HFF-Myc (cell line): ENCODE results near the gene TMEM236.

Source experiments
- DNase-seq: peaks from one replicate; pipeline ENCODE4 v3.0.0-alpha.2; 2011; ENCODE audit warnings: low read depth; ENCODE audit errors: extremely low read depth
- H3K4me3 ChIP-seq: replicated peaks from 2 replicates; pipeline ENCODE4 v1.5.1; 2011; ENCODE audit warnings: low read depth, mild to moderate bottlenecking, control low read depth, low read length
- CTCF ChIP-seq: IDR thresholded peaks from 2 replicates; pipeline ENCODE4 v1.5.1; 2012; ENCODE audit warnings: mild to moderate bottlenecking, low read depth, low read length, control low read depth; ENCODE audit errors: missing control alignments

The TMEM236 gene

DNA sequence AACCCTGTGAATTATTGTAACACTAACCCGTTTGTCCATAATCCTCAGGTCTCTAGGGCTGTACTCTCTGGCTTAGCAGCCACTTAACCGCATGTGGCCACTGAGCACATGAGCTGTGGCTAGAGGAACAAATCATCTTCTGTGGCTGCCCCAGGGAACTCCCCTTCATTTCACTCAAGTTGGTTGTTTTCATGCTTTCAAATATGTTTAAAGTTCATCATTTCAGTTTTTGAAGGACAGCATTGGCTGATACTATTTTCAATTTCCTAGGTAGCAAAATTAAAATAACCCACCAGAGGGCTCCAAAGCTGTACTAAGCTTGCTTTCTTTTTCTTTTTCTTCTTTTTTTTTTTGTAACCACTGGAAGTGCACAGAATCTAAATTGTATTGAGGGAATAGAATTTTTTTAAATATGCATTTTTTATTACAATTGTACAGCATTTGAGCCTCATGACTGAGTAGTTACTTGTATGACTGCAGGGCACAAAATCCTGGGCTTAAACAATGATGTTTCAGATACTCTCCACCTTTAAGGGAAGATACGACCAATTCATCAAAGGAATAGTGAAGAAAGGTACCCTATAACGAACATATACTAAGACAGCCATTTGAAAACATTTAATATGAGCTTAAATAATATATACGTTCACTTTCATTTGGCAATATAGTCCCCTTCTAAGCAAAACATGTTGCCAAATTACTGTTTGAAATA lies 95.7 kb downstream of the TMEM236 start:
- no peak overlapping the region for H3K4me3 ChIP-seq
- no peak for DNase-seq
- TF ChIP-seq CTCF, result peak; percentile 23

DNA sequence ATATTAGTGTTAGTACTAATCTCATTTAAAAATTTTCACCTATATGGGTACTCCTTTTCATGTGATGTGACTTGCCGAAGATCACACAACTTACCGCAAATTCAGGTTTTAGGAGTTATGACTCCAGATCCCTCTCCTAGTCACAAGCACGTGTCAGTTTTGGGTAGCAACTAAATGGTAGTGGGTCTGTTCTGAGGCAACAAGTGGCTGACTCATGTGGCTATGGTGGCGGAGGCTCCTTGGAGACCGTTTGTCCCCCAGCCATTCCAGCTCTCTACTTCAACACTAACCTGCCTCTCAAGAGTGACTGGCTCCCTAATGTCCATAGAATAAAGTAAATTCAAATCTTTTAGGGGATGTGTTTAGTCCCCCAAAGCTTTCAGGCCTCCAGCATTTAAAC lies 96.6 kb downstream of the TMEM236 start:
- DNase-seq, result no peak
- TF ChIP-seq CTCF, result no peak

More for the DNA sequence above, 96.6 kb downstream of the TMEM236 start:
- no peak overlapping the region for H3K4me3 ChIP-seq
